ENCODE results near the gene BCL2L14.

The BCL2L14 gene

GRCh38 chr12:12091071-12091470 lies 20.3 kb downstream of the BCL2L14 start:
- DNase-seq (ENCODE audit: extremely low spot score), result no peak
- POLR2A ChIA-PET, result no interaction called here
- CTCF ChIA-PET, result interaction anchor here (0.6 kb wide), 1 partner anchor 1182 kb away, joined by 4 read pairs; no protein-coding TSS in a partner anchor
- TF ChIP-seq SUZ12 (IDR thresholded peaks at IDR 0.05), result no peak
- TF ChIP-seq FOXM1 (IDR thresholded peaks at IDR 0.05; ENCODE audit: borderline replicate concordance), result no peak
- TF ChIP-seq CTBP1 (IDR thresholded peaks at IDR 0.05; ENCODE audit: borderline replicate concordance), result no peak
- TF ChIP-seq TARDBP (IDR thresholded peaks at IDR 0.05), result no peak
- no peak for TF ChIP-seq PKNOX1 (IDR thresholded peaks at IDR 0.05)
- TF ChIP-seq NFRKB (IDR thresholded peaks at IDR 0.05), result no peak
- no peak for TF ChIP-seq L3MBTL2 (conservative IDR thresholded peaks at IDR 0.05)
- no peak for TF ChIP-seq ELF4 (IDR thresholded peaks at IDR 0.05)

GRCh38 chr12:12091977-12092663 lies 21.4 kb downstream of the BCL2L14 start:
- CTCF ChIA-PET, result no interaction called here
- no peak for TF ChIP-seq NFRKB (IDR thresholded peaks at IDR 0.05)
- TF ChIP-seq FOXA1 (IDR thresholded peaks at IDR 0.05), result no peak
- TF ChIP-seq PKNOX1 (IDR thresholded peaks at IDR 0.05), result no peak
- no peak for TF ChIP-seq HDGF (IDR thresholded peaks at IDR 0.05; ENCODE audit: borderline replicate concordance)
- TF ChIP-seq ELF4 (IDR thresholded peaks at IDR 0.05), result no peak
- no peak for TF ChIP-seq L3MBTL2 (conservative IDR thresholded peaks at IDR 0.05)
- TF ChIP-seq CTBP1 (IDR thresholded peaks at IDR 0.05; ENCODE audit: borderline replicate concordance), result no peak
- TF ChIP-seq ARNT (IDR thresholded peaks at IDR 0.05), result no peak
- TF ChIP-seq ZNF384 (IDR thresholded peaks at IDR 0.05), result no peak
- no peak for TF ChIP-seq LEF1 (IDR thresholded peaks at IDR 0.05; ENCODE audit: borderline replicate concordance)
- no peak for TF ChIP-seq FOXK2 (IDR thresholded peaks at IDR 0.05)
- no peak for TF ChIP-seq BHLHE40 (IDR thresholded peaks at IDR 0.05; ENCODE audit: borderline replicate concordance)
- no peak for TF ChIP-seq TARDBP (IDR thresholded peaks at IDR 0.05)
- no peak for TF ChIP-seq FOXM1 (IDR thresholded peaks at IDR 0.05; ENCODE audit: borderline replicate concordance)
- no peak for TF ChIP-seq SP1 (IDR thresholded peaks at IDR 0.05)
- TF ChIP-seq SUZ12 (IDR thresholded peaks at IDR 0.05), result no peak
- DNase-seq (ENCODE audit: extremely low spot score), result no peak
- POLR2A ChIA-PET, result no interaction called here

GRCh38 chr12:12094481-12094880 lies 23.7 kb downstream of the BCL2L14 start:
- POLR2A ChIA-PET, result no interaction called here
- no peak for DNase-seq (ENCODE audit: extremely low spot score)
- CTCF ChIA-PET, result no interaction called here
- no peak for TF ChIP-seq ELF4 (IDR thresholded peaks at IDR 0.05)
- no peak for TF ChIP-seq SUZ12 (IDR thresholded peaks at IDR 0.05)
- no peak for TF ChIP-seq FOXA1 (IDR thresholded peaks at IDR 0.05)
- no peak for TF ChIP-seq BHLHE40 (IDR thresholded peaks at IDR 0.05; ENCODE audit: borderline replicate concordance)
- TF ChIP-seq ARNT (IDR thresholded peaks at IDR 0.05), result no peak
- TF ChIP-seq FOXM1 (IDR thresholded peaks at IDR 0.05; ENCODE audit: borderline replicate concordance), result no peak
- TF ChIP-seq NFRKB (IDR thresholded peaks at IDR 0.05), result no peak
- TF ChIP-seq L3MBTL2 (conservative IDR thresholded peaks at IDR 0.05), result no peak
- TF ChIP-seq HDGF (IDR thresholded peaks at IDR 0.05; ENCODE audit: borderline replicate concordance), result no peak
- TF ChIP-seq TARDBP (IDR thresholded peaks at IDR 0.05), result no peak
- no peak for TF ChIP-seq CTBP1 (IDR thresholded peaks at IDR 0.05; ENCODE audit: borderline replicate concordance)
- no peak for TF ChIP-seq ZNF384 (IDR thresholded peaks at IDR 0.05)
- TF ChIP-seq SP1 (IDR thresholded peaks at IDR 0.05), result no peak
- TF ChIP-seq FOXK2 (IDR thresholded peaks at IDR 0.05), result no peak
- no peak for TF ChIP-seq PKNOX1 (IDR thresholded peaks at IDR 0.05)
- no peak for TF ChIP-seq LEF1 (IDR thresholded peaks at IDR 0.05; ENCODE audit: borderline replicate concordance)

- TF ChIP-seq FOXM1 (IDR thresholded peaks at IDR 0.05; ENCODE audit: borderline replicate concordance) (no peak), ELF4 (IDR thresholded peaks at IDR 0.05) (no peak), TARDBP (IDR thresholded peaks at IDR 0.05) (no peak), PKNOX1 (IDR thresholded peaks at IDR 0.05) (no peak), L3MBTL2 (conservative IDR thresholded peaks at IDR 0.05) (no peak), ARNT (IDR thresholded peaks at IDR 0.05) (no peak), NFRKB (IDR thresholded peaks at IDR 0.05) (no peak), SUZ12 (IDR thresholded peaks at IDR 0.05) (no peak), CTBP1 (IDR thresholded peaks at IDR 0.05; ENCODE audit: borderline replicate concordance) (no peak)
- ChIA-PET CTCF (interaction anchor here (0.7 kb wide), 1 partner anchor 233 kb away, joined by 4 read pairs; no protein-coding TSS in a partner anchor), POLR2A (no interaction called here)
- DNase-seq (ENCODE audit: extremely low spot score), result no peak
Measured at GRCh38 chr12:12095021-12095420, 24.3 kb downstream of the BCL2L14 start.

GRCh38 chr12:12097891-12098690 lies 27.4 kb downstream of the BCL2L14 start:
- ChIA-PET CTCF (interaction anchor here (0.6 kb wide), 1 partner anchor 25 kb away, joined by 5 read pairs; no protein-coding TSS in a partner anchor), POLR2A (no interaction called here)
- TF ChIP-seq PKNOX1 (IDR thresholded peaks at IDR 0.05) (no peak), SP1 (IDR thresholded peaks at IDR 0.05) (no peak), LEF1 (IDR thresholded peaks at IDR 0.05; ENCODE audit: borderline replicate concordance) (no peak), FOXM1 (IDR thresholded peaks at IDR 0.05; ENCODE audit: borderline replicate concordance) (no peak), TARDBP (IDR thresholded peaks at IDR 0.05) (no peak), ARNT (IDR thresholded peaks at IDR 0.05) (no peak), FOXK2 (IDR thresholded peaks at IDR 0.05) (no peak), NFRKB (IDR thresholded peaks at IDR 0.05) (no peak), SUZ12 (IDR thresholded peaks at IDR 0.05) (no peak), CTBP1 (IDR thresholded peaks at IDR 0.05; ENCODE audit: borderline replicate concordance) (no peak)
- no peak for DNase-seq (ENCODE audit: extremely low spot score)
